A673 (cell line): ENCODE data around the gene PFKL. TPM values are rescaled to one million over a fixed set of nuclear protein-coding genes. Genes with fewer than 3 reads are reported as not detected.

Experiments
- BruUV-seq: library from RNA; stranded (reverse); fragments of 400-500 nt; replicated peaks from 2 replicates; lab custom pipeline; 2021; lab: Mats Ljungman, UMichigan
- CTCF ChIA-PET: fragments of 300-600 bp; sonication (Branson Sonifier 250); formaldehyde crosslinking; loops from one replicate; lab custom pipeline; 2022; ENCODE audit warnings: antibody characterized with exemption; lab: Charles Lee
- POLR2A ChIA-PET: fragments of 300-600 bp; sonication (Branson Sonifier 250); formaldehyde crosslinking; loops from one replicate; lab custom pipeline; 2022; ENCODE audit warnings: antibody characterized with exemption; ENCODE audit not compliant: low non-redundant PET; lab: Charles Lee
- DNase-seq: peaks from one replicate; pipeline ENCODE4 v3.0.0-alpha.2; 2015; ENCODE audit warnings: low spot score
- H3K27ac ChIP-seq: fragments of 200-600 bp; sonication (generic); 2 replicates; pipeline ENCODE4 v1.5.1; 2016; ENCODE audit warnings: mixed run types, low read depth, mild to moderate bottlenecking, mixed read lengths, antibody characterized with exemption, low read length; ENCODE audit not compliant: poor library complexity, severe bottlenecking
- H3K27me3 ChIP-seq: fragments of 200-600 bp; sonication (generic); replicated peaks from 2 replicates; pipeline ENCODE4 v1.6.1; 2017; ENCODE audit warnings: mixed run types, low read depth, mild to moderate bottlenecking, mixed read lengths, antibody characterized with exemption, low read length; ENCODE audit not compliant: insufficient read depth, poor library complexity
- H3K36me3 ChIP-seq: fragments of 200-600 bp; sonication (generic); 2 replicates; pipeline ENCODE4 v1.6.1; 2016; ENCODE audit warnings: mixed run types, mild to moderate bottlenecking, mixed read lengths, antibody characterized with exemption, low read length; ENCODE audit not compliant: insufficient read depth, poor library complexity, severe bottlenecking
- H3K4me1 ChIP-seq: fragments of 200-600 bp; sonication (generic); 2 replicates; pipeline ENCODE4 v1.6.1; 2017; ENCODE audit warnings: mixed run types, mild to moderate bottlenecking, mixed read lengths, antibody characterized with exemption, low read length; ENCODE audit not compliant: insufficient read depth, poor library complexity, severe bottlenecking
- H3K4me3 ChIP-seq: fragments of 200-600 bp; sonication (generic); 2 replicates; pipeline ENCODE4 v1.5.1; 2016; ENCODE audit warnings: low read depth, mixed run types, mild to moderate bottlenecking, mixed read lengths, low read length; ENCODE audit not compliant: poor library complexity, severe bottlenecking
- H3K9me3 ChIP-seq: fragments of 200-600 bp; sonication (generic); 2 replicates; pipeline ENCODE4 v1.6.1; 2016; ENCODE audit warnings: mixed run types, low read depth, mild to moderate bottlenecking, mixed read lengths, antibody characterized with exemption, low read length; ENCODE audit not compliant: poor library complexity, severe bottlenecking
- EZH2 ChIP-seq: fragments of 200-600 bp; sonication (generic); IDR thresholded peaks from 2 replicates; pipeline ENCODE4 v1.6.1; 2017; ENCODE audit warnings: borderline replicate concordance, low read depth, mild to moderate bottlenecking, mixed read lengths, antibody characterized with exemption, low read length; ENCODE audit not compliant: poor library complexity, severe bottlenecking
- intact Hi-C: fragments of 100-400 bp; cut with micrococcal nuclease; formaldehyde crosslinking; loops from one replicate; pipeline ENCODE4 v1.10.0; 2022; ENCODE audit not compliant: unreplicated experiment
- total RNA-seq: library from RNA; stranded (reverse); gene quantifications from 2 replicates; pipeline ENCODE4 v1.2.3, GENCODE V29; 2021
- TF ChIP-seq, protein P1 (sequence below): fragments of 300-800, 200-600 bp; sonication (generic); conservative IDR thresholded peaks from 2 replicates; pipeline ENCODE4 v1.5.1; 2017; ENCODE audit warnings: low read depth, mild to moderate bottlenecking, antibody characterized with exemption, low read length, moderate library complexity, mixed read lengths

Gene PFKL
- total RNA-seq, 1 experiment from 2014 or later: 112 TPM

DNA sequence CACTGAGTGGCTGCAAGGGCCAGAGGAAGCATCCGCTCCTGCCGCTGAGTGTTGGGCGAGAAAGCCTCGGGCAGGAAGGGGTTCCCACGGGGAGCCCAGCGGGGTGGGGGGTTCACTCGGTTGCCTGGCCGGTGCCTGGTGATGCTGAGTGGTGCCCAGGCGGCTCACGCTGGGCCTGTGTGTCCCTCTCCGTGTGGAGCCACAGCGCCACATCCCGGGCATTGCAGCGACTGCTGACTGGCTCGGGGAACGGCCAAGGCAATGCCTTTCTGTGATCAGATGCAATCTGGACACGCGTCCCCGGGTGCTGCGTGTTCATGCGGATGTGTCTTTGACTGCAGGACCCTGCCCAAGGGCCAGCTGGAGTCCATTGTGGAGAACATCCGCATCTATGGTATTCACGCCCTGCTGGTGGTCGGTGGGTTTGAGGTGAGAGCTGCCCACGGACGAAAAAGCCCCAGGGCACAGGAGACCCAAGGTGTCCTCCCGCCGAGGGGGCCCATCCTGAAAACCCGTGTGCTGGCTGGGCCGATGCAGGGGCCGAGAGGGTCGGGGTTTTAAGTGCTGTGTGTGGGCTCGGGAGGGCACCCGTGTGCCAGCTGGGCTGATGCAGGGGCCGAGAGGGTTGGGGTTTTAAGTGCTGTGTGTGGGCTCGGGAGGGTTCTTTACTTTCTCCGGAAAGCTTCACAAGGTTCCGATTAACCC, 22.9 kb downstream of the PFKL start:
- Histone ChIP-seq H3K4me3 (no peak overlapping the region), H3K36me3 (peaks cover 22% of the 10 kb centered on the region), H3K27ac (no peak overlapping the region), H3K27me3 (no peaks in the 10 kb centered on the region), H3K4me1 (no peaks in the 10 kb centered on the region), H3K9me3 (no peaks in the 10 kb centered on the region)
- no peak for TF ChIP-seq EZH2
- TF ChIP-seq, protein P1, sequence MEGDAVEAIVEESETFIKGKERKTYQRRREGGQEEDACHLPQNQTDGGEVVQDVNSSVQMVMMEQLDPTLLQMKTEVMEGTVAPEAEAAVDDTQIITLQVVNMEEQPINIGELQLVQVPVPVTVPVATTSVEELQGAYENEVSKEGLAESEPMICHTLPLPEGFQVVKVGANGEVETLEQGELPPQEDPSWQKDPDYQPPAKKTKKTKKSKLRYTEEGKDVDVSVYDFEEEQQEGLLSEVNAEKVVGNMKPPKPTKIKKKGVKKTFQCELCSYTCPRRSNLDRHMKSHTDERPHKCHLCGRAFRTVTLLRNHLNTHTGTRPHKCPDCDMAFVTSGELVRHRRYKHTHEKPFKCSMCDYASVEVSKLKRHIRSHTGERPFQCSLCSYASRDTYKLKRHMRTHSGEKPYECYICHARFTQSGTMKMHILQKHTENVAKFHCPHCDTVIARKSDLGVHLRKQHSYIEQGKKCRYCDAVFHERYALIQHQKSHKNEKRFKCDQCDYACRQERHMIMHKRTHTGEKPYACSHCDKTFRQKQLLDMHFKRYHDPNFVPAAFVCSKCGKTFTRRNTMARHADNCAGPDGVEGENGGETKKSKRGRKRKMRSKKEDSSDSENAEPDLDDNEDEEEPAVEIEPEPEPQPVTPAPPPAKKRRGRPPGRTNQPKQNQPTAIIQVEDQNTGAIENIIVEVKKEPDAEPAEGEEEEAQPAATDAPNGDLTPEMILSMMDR: no peak
- intact Hi-C loops: no loop called here
- BruUV-seq: no TSS peak
- DNase-seq: no peak
- ChIA-PET POLR2A (no interaction called here), CTCF (no interaction called here)

- Histone ChIP-seq H3K9me3 (no peaks in the 10 kb centered on the region), H3K27me3 (no peaks in the 10 kb centered on the region), H3K4me1 (no peaks in the 10 kb centered on the region), H3K27ac (no peak overlapping the region), H3K36me3 (peaks cover 22% of the 10 kb centered on the region), H3K4me3 (no peak overlapping the region)
- BruUV-seq: no TSS peak
- POLR2A ChIA-PET: no interaction called here
- DNase-seq: no peak
- intact Hi-C loops: no loop called here
- CTCF ChIA-PET: no interaction called here
- TF ChIP-seq, protein P1: no peak
- TF ChIP-seq EZH2: no peak
These were observed 23.7 kb downstream of the PFKL start for GRCh38 chr21:44323591-44323990.

- TF ChIP-seq EZH2: no peak
- TF ChIP-seq, protein P1: no peak
- Histone ChIP-seq H3K4me3 (no peak overlapping the region), H3K9me3 (no peaks in the 10 kb centered on the region), H3K36me3 (peaks cover 22% of the 10 kb centered on the region), H3K27ac (no peak overlapping the region), H3K4me1 (no peaks in the 10 kb centered on the region), H3K27me3 (no peaks in the 10 kb centered on the region)
- ChIA-PET CTCF (no interaction called here), POLR2A (no interaction called here)
- DNase-seq: no peak
- intact Hi-C loops: no loop called here
- BruUV-seq: no TSS peak
These were observed 24.4 kb downstream of the PFKL start for GRCh38 chr21:44324106-44324853.
